ENCODE data around the gene SPOCK1. TPM values are rescaled to one million over a fixed set of nuclear protein-coding genes. Genes with fewer than 3 reads are reported as not detected.

The SPOCK1 gene
- total RNA-seq, 1 donor from 2014 or later, result 81.2 TPM

DNA sequence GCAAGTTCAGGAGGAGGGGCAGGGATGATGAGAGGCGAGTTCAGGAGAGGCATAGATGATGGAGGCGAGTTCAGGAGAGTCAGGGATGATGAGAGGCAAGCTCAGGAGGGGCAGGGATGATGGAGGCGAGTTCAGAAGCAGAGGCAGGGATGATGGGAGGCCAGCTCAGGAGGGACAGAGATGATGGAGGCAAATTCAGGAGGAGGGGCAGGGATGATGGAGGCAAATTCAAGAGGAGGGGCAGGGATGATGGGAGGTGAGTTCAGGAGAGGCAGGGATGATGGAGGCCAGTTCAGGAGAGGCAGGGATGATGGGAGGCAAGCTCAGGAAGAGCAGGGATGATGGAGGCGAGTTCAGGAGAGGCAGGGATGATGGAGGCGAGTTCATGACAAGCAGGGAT lies 17.8 kb upstream of the SPOCK1 start:
- DNase-seq (ENCODE audit: low spot score in 2 of 2), result no peak
- TF ChIP-seq, protein P1, sequence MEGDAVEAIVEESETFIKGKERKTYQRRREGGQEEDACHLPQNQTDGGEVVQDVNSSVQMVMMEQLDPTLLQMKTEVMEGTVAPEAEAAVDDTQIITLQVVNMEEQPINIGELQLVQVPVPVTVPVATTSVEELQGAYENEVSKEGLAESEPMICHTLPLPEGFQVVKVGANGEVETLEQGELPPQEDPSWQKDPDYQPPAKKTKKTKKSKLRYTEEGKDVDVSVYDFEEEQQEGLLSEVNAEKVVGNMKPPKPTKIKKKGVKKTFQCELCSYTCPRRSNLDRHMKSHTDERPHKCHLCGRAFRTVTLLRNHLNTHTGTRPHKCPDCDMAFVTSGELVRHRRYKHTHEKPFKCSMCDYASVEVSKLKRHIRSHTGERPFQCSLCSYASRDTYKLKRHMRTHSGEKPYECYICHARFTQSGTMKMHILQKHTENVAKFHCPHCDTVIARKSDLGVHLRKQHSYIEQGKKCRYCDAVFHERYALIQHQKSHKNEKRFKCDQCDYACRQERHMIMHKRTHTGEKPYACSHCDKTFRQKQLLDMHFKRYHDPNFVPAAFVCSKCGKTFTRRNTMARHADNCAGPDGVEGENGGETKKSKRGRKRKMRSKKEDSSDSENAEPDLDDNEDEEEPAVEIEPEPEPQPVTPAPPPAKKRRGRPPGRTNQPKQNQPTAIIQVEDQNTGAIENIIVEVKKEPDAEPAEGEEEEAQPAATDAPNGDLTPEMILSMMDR (IDR thresholded peaks at IDR 0.05), result no peak
- intact Hi-C loops (cut with DNase I), result no loop called here

DNA sequence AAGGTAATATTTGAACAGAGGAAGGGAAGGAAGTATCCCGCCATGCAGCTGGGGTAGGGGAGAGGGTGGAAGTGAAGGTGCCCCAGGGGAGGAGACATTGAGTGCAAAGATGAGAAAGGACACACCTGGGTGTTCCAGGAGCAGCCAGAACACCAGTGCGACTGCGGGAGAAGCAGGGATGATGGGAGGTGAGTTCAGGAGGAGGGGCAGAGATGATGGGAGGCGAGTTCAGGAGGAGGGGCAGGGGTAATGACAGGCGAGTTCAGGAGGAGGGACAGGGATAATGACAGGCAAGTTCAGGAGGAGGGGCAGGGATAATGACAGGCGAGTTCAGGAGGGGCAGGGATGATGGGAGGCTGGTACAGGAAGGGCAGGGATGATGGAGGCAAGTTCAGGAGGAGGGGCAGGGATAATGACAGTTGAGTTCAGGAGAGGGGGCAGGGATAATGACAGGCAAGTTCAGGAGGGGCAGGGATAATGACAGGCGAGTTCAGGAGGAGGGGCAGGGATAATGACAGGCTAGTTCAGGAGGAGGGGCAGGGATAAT lies 17.2 kb upstream of the SPOCK1 start:
- Histone ChIP-seq H3K27ac (no peak overlapping the region), H3K9me3 (no peaks in the 10 kb centered on the region), H3K4me3 (no peak overlapping the region), H3K4me1 (no peaks in the 10 kb centered on the region), H3K27me3 (no peaks in the 10 kb centered on the region), H3K36me3 (no peaks in the 10 kb centered on the region)
- intact Hi-C loops (cut with DNase I), result no loop called here
- TF ChIP-seq, protein P1 (IDR thresholded peaks at IDR 0.05), result no peak
- DNase-seq (ENCODE audit: low spot score in 2 of 2), result no peak

More for the DNA sequence above, 17.8 kb upstream of the SPOCK1 start:
- Histone ChIP-seq H3K4me1 (no peaks in the 10 kb centered on the region), H3K27ac (no peak overlapping the region), H3K4me3 (no peak overlapping the region), H3K36me3 (no peaks in the 10 kb centered on the region), H3K27me3 (no peaks in the 10 kb centered on the region), H3K9me3 (no peaks in the 10 kb centered on the region)

DNA sequence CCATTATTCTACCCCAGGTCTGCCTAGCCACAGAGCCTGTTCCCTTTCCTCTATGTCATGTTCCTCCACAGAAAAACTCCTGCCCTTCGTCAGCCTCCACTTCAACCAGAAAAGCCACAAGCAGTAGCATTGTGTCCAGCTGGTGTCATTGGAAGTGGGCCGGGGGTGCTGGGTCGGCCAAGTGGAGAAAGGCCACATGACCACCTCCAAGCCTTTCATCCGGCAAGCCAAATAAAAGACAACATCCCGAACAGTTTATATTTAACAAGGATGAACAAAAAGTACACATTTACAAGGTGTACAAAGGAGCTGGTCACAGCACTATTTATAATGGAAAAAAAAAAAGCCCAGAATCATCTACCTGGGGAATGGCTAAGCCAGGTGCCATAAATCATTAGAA lies 16.1 kb upstream of the SPOCK1 start:
- Histone ChIP-seq H3K27ac (no peak overlapping the region), H3K9me3 (no peaks in the 10 kb centered on the region), H3K4me1 (no peaks in the 10 kb centered on the region), H3K27me3 (no peaks in the 10 kb centered on the region), H3K36me3 (no peaks in the 10 kb centered on the region), H3K4me3 (no peak overlapping the region)
- TF ChIP-seq, protein P1 (IDR thresholded peaks at IDR 0.05), result no peak
- intact Hi-C loops (cut with DNase I), result no loop called here
- no peak for DNase-seq (ENCODE audit: low spot score in 2 of 2)

DNA sequence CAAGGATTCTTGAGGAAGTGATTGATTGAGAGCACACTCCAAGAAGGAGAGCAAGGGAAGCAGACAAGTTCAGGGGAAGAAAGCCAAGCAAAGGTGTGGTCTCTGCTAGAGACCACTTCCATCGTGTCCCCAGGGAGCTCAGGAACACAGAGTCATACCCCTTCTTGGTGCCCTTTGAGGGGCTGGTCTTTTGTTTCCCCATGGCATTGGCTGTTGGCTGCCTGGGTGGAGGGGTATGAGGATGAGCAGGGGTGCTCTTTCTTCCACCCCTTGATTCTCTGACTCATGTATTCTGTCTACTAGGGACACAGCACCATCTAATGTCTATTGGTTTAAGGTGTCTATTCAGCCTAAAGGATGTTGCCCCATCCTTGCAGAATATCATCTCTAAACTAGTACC lies 11.5 kb upstream of the SPOCK1 start:
- intact Hi-C loops (cut with DNase I), result no loop called here
- TF ChIP-seq, protein P1 (IDR thresholded peaks at IDR 0.05), result no peak
- no peak overlapping the region for H3K27ac ChIP-seq

DNA sequence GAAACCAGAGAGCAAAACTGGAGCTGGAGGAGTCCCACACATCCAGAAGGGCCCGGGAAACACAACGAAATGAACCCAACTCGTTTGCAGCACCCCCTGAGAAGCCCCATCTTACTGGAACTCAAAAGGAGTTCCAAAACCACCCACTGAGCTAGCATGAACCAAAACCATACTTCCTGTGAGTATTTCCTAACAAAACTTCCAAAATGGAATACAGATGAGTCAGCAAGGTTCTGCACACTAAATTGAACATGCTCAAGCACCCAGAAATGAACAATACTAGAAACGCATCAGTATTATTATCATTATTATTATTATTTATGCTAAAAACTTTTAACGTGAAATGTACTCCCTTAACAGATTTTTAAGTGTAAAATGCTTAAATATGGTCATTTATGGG lies 8.0 kb upstream of the SPOCK1 start:
- intact Hi-C loops (cut with DNase I), result no loop called here
- no peak for DNase-seq (ENCODE audit: low spot score in 2 of 2)

More for the DNA sequence above, 11.5 kb upstream of the SPOCK1 start:
- no peaks in the 10 kb centered on the region for H3K27me3 ChIP-seq
- no peaks in the 10 kb centered on the region for H3K9me3 ChIP-seq
- H3K4me3 ChIP-seq, result no peak overlapping the region
- H3K36me3 ChIP-seq, result no peaks in the 10 kb centered on the region
- DNase-seq (ENCODE audit: low spot score in 2 of 2), result no peak
- no peaks in the 10 kb centered on the region for H3K4me1 ChIP-seq

More for the DNA sequence above, 8.0 kb upstream of the SPOCK1 start:
- TF ChIP-seq, protein P1 (IDR thresholded peaks at IDR 0.05), result no peak
- H3K4me1 ChIP-seq, result no peaks in the 10 kb centered on the region
- H3K4me3 ChIP-seq, result no peak overlapping the region
- no peak overlapping the region for H3K27ac ChIP-seq
- no peaks in the 10 kb centered on the region for H3K27me3 ChIP-seq
- no peaks in the 10 kb centered on the region for H3K9me3 ChIP-seq
- no peaks in the 10 kb centered on the region for H3K36me3 ChIP-seq

Data from ascending aorta (tissue), 2 donors.